HG03342 (cell line): ENCODE results near the gene MOXD1.
A peak's percentile ranks its signal among the peaks of the same experiment; 100 is the strongest.
"Not testable (repeated sequence)": the region's sequence is repeated elsewhere in the genome, so short reads cannot be mapped to it uniquely, and the experiment has no call there.

Experiments used
- ATAC-seq: cut with Tn5 transposase; IDR thresholded peaks from one replicate; pipeline ENCODE4 v1.9.1; 2021; ENCODE audit warnings: mild to moderate bottlenecking, moderate library complexity; ENCODE audit not compliant: unreplicated experiment

The MOXD1 gene

GRCh38 chr6:132285004-132285780, 116.1 kb downstream of the MOXD1 start:
- ATAC-seq = no peak

GRCh38 chr6:132282696-132283095, 118.6 kb downstream of the MOXD1 start:
- no peak for ATAC-seq

- ATAC-seq = no peak
Observed at GRCh38 chr6:132280436-132280835, 120.8 kb downstream of the MOXD1 start.

GRCh38 chr6:132279592-132280139, 121.6 kb downstream of the MOXD1 start:
- ATAC-seq = peak; percentile 94

GRCh38 chr6:132275066-132275970, 126.0 kb downstream of the MOXD1 start:
- ATAC-seq = no peak

GRCh38 chr6:132272776-132273175, 128.5 kb downstream of the MOXD1 start:
- no peak for ATAC-seq

- no peak for ATAC-seq
Observed at GRCh38 chr6:132270726-132271402, 130.4 kb downstream of the MOXD1 start.

GRCh38 chr6:132268666-132269065, 132.6 kb downstream of the MOXD1 start:
- ATAC-seq = not testable (repeated sequence)

GRCh38 chr6:132268209-132268608, 133.1 kb downstream of the MOXD1 start:
- no peak for ATAC-seq

GRCh38 chr6:132265451-132266097, 135.7 kb downstream of the MOXD1 start:
- no peak for ATAC-seq

GRCh38 chr6:132264021-132264500, 137.2 kb downstream of the MOXD1 start:
- ATAC-seq = no peak

GRCh38 chr6:132261354-132261753, 139.9 kb downstream of the MOXD1 start:
- ATAC-seq = no peak

GRCh38 chr6:132259070-132259469, 142.2 kb downstream of the MOXD1 start:
- ATAC-seq = no peak

GRCh38 chr6:132257561-132257960, 143.7 kb downstream of the MOXD1 start:
- no peak for ATAC-seq

GRCh38 chr6:132256457-132256856, 144.8 kb downstream of the MOXD1 start:
- ATAC-seq = no peak

GRCh38 chr6:132253906-132254305, 147.4 kb downstream of the MOXD1 start:
- no peak for ATAC-seq

GRCh38 chr6:132253211-132253610, 148.1 kb downstream of the MOXD1 start:
- ATAC-seq = no peak

GRCh38 chr6:132252113-132252512, 149.2 kb downstream of the MOXD1 start:
- no peak for ATAC-seq

- ATAC-seq = no peak
Observed at GRCh38 chr6:132251711-132252110, 149.6 kb downstream of the MOXD1 start.

- no peak for ATAC-seq
Observed at GRCh38 chr6:132247381-132248159, 153.7 kb downstream of the MOXD1 start.
